Keratinocyte (primary cell): Measurements from ENCODE around the gene PTPN23. TPM values are rescaled to one million over a fixed set of nuclear protein-coding genes. Genes with fewer than 3 reads are reported as not detected.
A peak's percentile ranks its signal among the peaks of the same experiment; 100 is the strongest.

Source experiments
- DNase-seq: peaks from one replicate; pipeline ENCODE4 v3.0.0-alpha.2; 2011; ENCODE audit warnings: low read depth, missing footprints, low spot score
- FAIRE-seq: peaks from 2 replicates; lab custom pipeline; 2011; peaks lifted over from hg19 to GRCh38; lab: Jason Lieb, UNC
- H2AFZ ChIP-seq: 2 replicates; pipeline ENCODE4 v1.6.0; 2012; ENCODE audit warnings: low read length, control low read depth, inconsistent platforms; ENCODE audit not compliant: control insufficient read depth
- H3K27ac ChIP-seq: 2 replicates; pipeline ENCODE4 v1.5.1; 2011; ENCODE audit warnings: low read length; ENCODE audit not compliant: control insufficient read depth, insufficient read depth
- H3K27me3 ChIP-seq: 3 replicates; pipeline ENCODE4 v1.6.0; 2011; ENCODE audit warnings: low read length; ENCODE audit not compliant: control insufficient read depth, insufficient read depth; ENCODE audit errors: extremely low read depth
- H3K36me3 ChIP-seq, 2 experiments: 2 replicates in 1 of 2; 3 replicates in 1 of 2; pipeline ENCODE4 v1.5.1; 2011; ENCODE audit warnings: low read length in 2 of 2, mild to moderate bottlenecking in 1 of 2; ENCODE audit not compliant: control insufficient read depth in 2 of 2, insufficient read depth in 2 of 2; ENCODE audit errors: extremely low read depth in 1 of 2
- H3K4me1 ChIP-seq: 3 replicates; pipeline ENCODE4 v1.5.1; 2011; ENCODE audit warnings: low read length; ENCODE audit not compliant: control insufficient read depth, insufficient read depth; ENCODE audit errors: extremely low read depth
- H3K4me2 ChIP-seq: 3 replicates; pipeline ENCODE4 v1.6.0; 2011; ENCODE audit warnings: low read depth, low read length; ENCODE audit not compliant: control insufficient read depth, insufficient read depth; ENCODE audit errors: extremely low read depth
- H3K4me3 ChIP-seq, 3 experiments: fragments of 200-600 bp in 1 of 3; sonication (generic) in 1 of 3; 2 replicates in 2 of 3; 3 replicates in 1 of 3; pipeline ENCODE4 v1.5.1; 2011 to 2016; ENCODE audit warnings: low read length in 3 of 3, mild to moderate bottlenecking in 3 of 3, control low read depth in 2 of 3, inconsistent platforms in 1 of 3, low read depth in 1 of 3, mixed read lengths in 1 of 3, mixed run types in 1 of 3, moderate library complexity in 1 of 3; ENCODE audit not compliant: control insufficient read depth in 2 of 3, insufficient read depth in 2 of 3; ENCODE audit errors: extremely low read depth in 1 of 3
- H3K79me2 ChIP-seq: 2 replicates; pipeline ENCODE4 v1.6.0; 2012; ENCODE audit warnings: low read length; ENCODE audit not compliant: control insufficient read depth, insufficient read depth
- H3K9ac ChIP-seq: 3 replicates; pipeline ENCODE4 v1.6.0; 2011; ENCODE audit warnings: low read length; ENCODE audit not compliant: control insufficient read depth, insufficient read depth; ENCODE audit errors: extremely low read depth
- H3K9me1 ChIP-seq: 3 replicates; pipeline ENCODE4 v1.6.0; 2011; ENCODE audit warnings: low read length; ENCODE audit not compliant: control insufficient read depth, insufficient read depth; ENCODE audit errors: extremely low read depth
- H3K9me3 ChIP-seq: 2 replicates; pipeline ENCODE4 v1.5.1; 2012; ENCODE audit warnings: low read depth, low read length; ENCODE audit not compliant: control insufficient read depth
- H4K20me1 ChIP-seq: 3 replicates; pipeline ENCODE4 v1.6.0; 2011; ENCODE audit warnings: low read length; ENCODE audit not compliant: control insufficient read depth, insufficient read depth; ENCODE audit errors: extremely low read depth
- CTCF ChIP-seq, 3 experiments: IDR thresholded peaks in 1 of 3; conservative IDR thresholded peaks in 1 of 3; optimal IDR thresholded peaks in 1 of 3; 2 replicates in 2 of 3; 3 replicates in 1 of 3; pipeline versions ENCODE3 to v1.5.1; 2011; ENCODE audit warnings: low read length in 3 of 3, mild to moderate bottlenecking in 3 of 3, moderate library complexity in 2 of 3, control low read depth in 1 of 3, inconsistent platforms in 1 of 3; ENCODE audit not compliant: insufficient read depth in 2 of 3; ENCODE audit errors: extremely low read depth in 1 of 3
- EZH2 ChIP-seq: IDR thresholded peaks from one replicate; pipeline ENCODE4 v1.6.1; 2012; ENCODE audit warnings: inconsistent platforms, mild to moderate bottlenecking, low read length, moderate library complexity
- dilution Hi-C: fragments of 300-500 bp; cut with MboI; formaldehyde crosslinking; loops from one replicate; pipeline ENCODE4 v1.7.0; 2020; ENCODE audit warnings: low sequenced_read_pairs; ENCODE audit not compliant: extremely low pct_ligation_motif_present
- polyA plus RNA-seq, 5 experiments: library from polyadenylated mRNA; depleted of rRNA in 3 of 5; stranded (reverse) in 3 of 5; stranded (forward) in 1 of 5; unstranded in 1 of 5; fragments of >200 nt; gene quantifications; 1 replicate in 1 of 5; 2 replicates in 3 of 5; 3 replicates in 1 of 5; pipeline versions ENCODE4 v1.2.1 to v1.2.3, GENCODE V29; 2011 to 2012; ENCODE audit warnings: missing spikeins in 2 of 5, low read depth in 1 of 5, low replicate concordance in 1 of 5

Gene PTPN23
- polyA plus RNA-seq, 1 donor (not counting 4 experiments of a cell fraction or from before 2014, with no cell fraction given): 1.3 TPM

GRCh38 chr3:47370887-47371697 is 9.7 kb upstream of the PTPN23 start:
- Histone ChIP-seq H2AFZ (no peak overlapping the region), H3K9me3 (no peaks in the 10 kb centered on the region), H3K9me1 (no peaks in the 10 kb centered on the region), H3K36me3 (no peaks in the 10 kb centered on the region), H4K20me1 (no peaks in the 10 kb centered on the region), H3K9ac (no peak overlapping the region), H3K79me2 (no peaks in the 10 kb centered on the region), H3K4me2 (no peak overlapping the region), H3K27ac (no peak overlapping the region), H3K27me3 (no peaks in the 10 kb centered on the region), H3K4me1 (no peaks in the 10 kb centered on the region), H3K4me3 (no peak overlapping the region)
- dilution Hi-C loops: no loop called here
- DNase-seq (no peak), FAIRE-seq (no peak)
- TF ChIP-seq EZH2 (no peak), CTCF (optimal IDR thresholded peaks at IDR 0.05 in 1 of 3, IDR thresholded peaks at IDR 0.05 in 1 of 3, conservative IDR thresholded peaks at IDR 0.05 in 1 of 3; ENCODE audit: extremely low read depth in 1 of 3, insufficient read depth in 2 of 3, low read length in 3 of 3) (peak in 1 of 3 experiments; percentile 57)

GRCh38 chr3:47374587-47374986 is 6.2 kb upstream of the PTPN23 start:
- Histone ChIP-seq H3K27ac (no peak overlapping the region), H3K9me3 (no peaks in the 10 kb centered on the region), H3K4me1 (peaks cover 3% of the 10 kb centered on the region), H3K27me3 (no peaks in the 10 kb centered on the region), H2AFZ (no peak overlapping the region), H3K9me1 (no peaks in the 10 kb centered on the region), H3K36me3 (no peaks in the 10 kb centered on the region), H4K20me1 (no peaks in the 10 kb centered on the region), H3K79me2 (peaks cover 4% of the 10 kb centered on the region), H3K4me3 (no peak overlapping the region), H3K4me2 (no peak overlapping the region), H3K9ac (no peak overlapping the region)
- DNase-seq (no peak), FAIRE-seq (no peak)
- dilution Hi-C loops: no loop called here
- TF ChIP-seq EZH2: no peak
- TF ChIP-seq CTCF (optimal IDR thresholded peaks at IDR 0.05 in 1 of 3, IDR thresholded peaks at IDR 0.05 in 1 of 3, conservative IDR thresholded peaks at IDR 0.05 in 1 of 3; ENCODE audit: extremely low read depth in 1 of 3, insufficient read depth in 2 of 3, low read length in 3 of 3): no peak
